ENCODE measurements around the gene MAP4.

GRCh38 chr3:47803480-47804025, 212.7 kb downstream of the MAP4 start:
- TF ChIP-seq EZH2 (IDR thresholded peaks at IDR 0.05; ENCODE audit: insufficient read depth, poor library complexity, severe bottlenecking) (no peak), EZH2phosphoT487 (IDR thresholded peaks at IDR 0.05; ENCODE audit: insufficient read depth, low read depth) (no peak)

All from GM23248 (cell line).